GM21723 (cell line): Measurements from ENCODE around the gene EN1.

Experiments
- ATAC-seq: cut with Tn5 transposase; IDR thresholded peaks from one replicate; pipeline ENCODE4 v1.9.1; 2021; ENCODE audit warnings: mild to moderate bottlenecking, moderate library complexity; ENCODE audit not compliant: unreplicated experiment

The EN1 gene

GRCh38 chr2:118846953-118847761, at the start of gene EN1:
TSS of gene EN1 (minus strand) at chr2:118847648. CDS start at chr2:118847167, 481 bp downstream.
- ATAC-seq, result no peak

GRCh38 chr2:118893100-118893499, 45.7 kb upstream of the EN1 start:
- no peak for ATAC-seq

GRCh38 chr2:118889995-118890394, 42.5 kb upstream of the EN1 start:
- ATAC-seq, result no peak

GRCh38 chr2:118883792-118884191, 36.3 kb upstream of the EN1 start:
- ATAC-seq, result no peak

- peak; percentile 72 for ATAC-seq
Observed at GRCh38 chr2:118882693-118883336, 35.4 kb upstream of the EN1 start.

GRCh38 chr2:118881490-118882129, 34.2 kb upstream of the EN1 start:
- peak; percentile 88 for ATAC-seq

GRCh38 chr2:118880501-118880900, 33.1 kb upstream of the EN1 start:
- ATAC-seq, result no peak

- ATAC-seq, result no peak
Observed at GRCh38 chr2:118878531-118879149, 31.2 kb upstream of the EN1 start.

GRCh38 chr2:118875318-118875717, 27.9 kb upstream of the EN1 start:
- no peak for ATAC-seq

- no peak for ATAC-seq
Observed at GRCh38 chr2:118874324-118874723, 26.9 kb upstream of the EN1 start.

GRCh38 chr2:118865106-118865505, 17.7 kb upstream of the EN1 start:
- ATAC-seq, result peak; percentile 90

- ATAC-seq, result no peak
Observed at GRCh38 chr2:118864207-118864606, 16.8 kb upstream of the EN1 start.

- ATAC-seq, result no peak
Observed at GRCh38 chr2:118861731-118862130, 14.3 kb upstream of the EN1 start.

- no peak for ATAC-seq
Observed at GRCh38 chr2:118861242-118861641, 13.8 kb upstream of the EN1 start.

GRCh38 chr2:118860506-118860905, 13.1 kb upstream of the EN1 start:
- no peak for ATAC-seq

GRCh38 chr2:118859157-118859770, 11.8 kb upstream of the EN1 start:
- no peak for ATAC-seq

GRCh38 chr2:118858485-118859156, 11.2 kb upstream of the EN1 start:
- ATAC-seq, result no peak

- ATAC-seq, result no peak
Observed at GRCh38 chr2:118857677-118858484, 10.4 kb upstream of the EN1 start.

GRCh38 chr2:118856978-118857676, 9.7 kb upstream of the EN1 start:
- no peak for ATAC-seq
